WTC11 (cell line): Measurements from ENCODE around the gene LILRB3. TPM values are rescaled to one million over a fixed set of nuclear protein-coding genes. Genes with fewer than 3 reads are reported as not detected.

Experiments used
- ATAC-seq: fragments of 200-7000 bp; cut with Tn5 transposase; 2 replicates; pipeline ENCODE4 v1.10.0; 2021; ENCODE audit warnings: mild to moderate bottlenecking, moderate library complexity
- CTCF ChIA-PET: fragments of 300-600 bp; sonication (Branson Sonifier 250); formaldehyde crosslinking; loops from one replicate; lab custom pipeline; 2021; ENCODE audit warnings: antibody characterized with exemption; lab: Charles Lee
- POLR2A ChIA-PET: fragments of 350-600 bp; sonication (Branson Sonifier 250); formaldehyde crosslinking; loops from one replicate; lab custom pipeline; 2021; ENCODE audit warnings: antibody characterized with exemption; lab: Charles Lee
- DNase-seq: peaks from one replicate; pipeline ENCODE4 v3.0.0; 2021; ENCODE audit warnings: low spot score
- H3K27ac Mint-ChIP-seq: 2 replicates; pipeline ENCODE4 v1.8.0; 2021; ENCODE audit warnings: mixed read lengths
- H3K27me3 Mint-ChIP-seq: 2 replicates; pipeline ENCODE4 v1.8.0; 2021; ENCODE audit warnings: low read depth, mild to moderate bottlenecking, moderate library complexity, mixed read lengths
- H3K36me3 Mint-ChIP-seq: 2 replicates; pipeline ENCODE4 v1.8.0; 2021; ENCODE audit warnings: mixed read lengths
- H3K4me1 Mint-ChIP-seq: 2 replicates; pipeline ENCODE4 v1.8.0; 2022; ENCODE audit warnings: mixed read lengths
- H3K4me3 Mint-ChIP-seq: 2 replicates; pipeline ENCODE4 v1.8.0; 2021; ENCODE audit warnings: mild to moderate bottlenecking, moderate library complexity, mixed read lengths
- H3K9me3 Mint-ChIP-seq: 2 replicates; pipeline ENCODE4 v1.8.0; 2021; ENCODE audit warnings: mixed read lengths
- AFF4 ChIP-seq: sonication (generic); formaldehyde crosslinking; IDR thresholded peaks from 2 replicates; pipeline ENCODE4 v1.8.1; 2023; ENCODE audit warnings: mild to moderate bottlenecking, missing genetic modification reagents, borderline replicate concordance
- ATF1 ChIP-seq: sonication (generic); formaldehyde crosslinking; IDR thresholded peaks from 2 replicates; pipeline ENCODE4 v1.8.1; 2023; ENCODE audit warnings: mild to moderate bottlenecking, moderate library complexity, missing genetic modification reagents
- CDX4 ChIP-seq: fragments of 250-450 bp; sonication (Bioruptor Pico); IDR thresholded peaks from 2 replicates; pipeline ENCODE4 v1.9.0; 2021; ENCODE audit warnings: moderate library complexity, mild to moderate bottlenecking, inconsistent platforms, borderline replicate concordance
- CREB1 ChIP-seq: sonication (generic); formaldehyde crosslinking; IDR thresholded peaks from 2 replicates; pipeline ENCODE4 v1.8.0; 2023; ENCODE audit warnings: mild to moderate bottlenecking, missing genetic modification reagents
- E2F1 ChIP-seq: sonication (generic); formaldehyde crosslinking; IDR thresholded peaks from 2 replicates; pipeline ENCODE4 v1.8.0; 2022; ENCODE audit warnings: mild to moderate bottlenecking, missing genetic modification reagents
- ERG ChIP-seq: fragments of 250-450 bp; sonication (Bioruptor Pico); IDR thresholded peaks from 2 replicates; pipeline ENCODE4 v1.8.0; 2021; ENCODE audit warnings: mild to moderate bottlenecking
- FOXK1 ChIP-seq: sonication (generic); formaldehyde crosslinking; IDR thresholded peaks from 2 replicates; pipeline ENCODE4 v1.8.0; 2022; ENCODE audit warnings: mild to moderate bottlenecking, moderate library complexity, missing genetic modification reagents
- GRHL2 ChIP-seq: fragments of 250-450 bp; sonication (Bioruptor Pico); IDR thresholded peaks from 2 replicates; pipeline ENCODE4 v1.8.0; 2022; ENCODE audit warnings: mild to moderate bottlenecking, moderate library complexity; ENCODE audit not compliant: insufficient replicate concordance, severe bottlenecking
- GTF2I ChIP-seq: fragments of 250-450 bp; sonication (Bioruptor Pico); conservative IDR thresholded peaks from 2 replicates; pipeline ENCODE4 v1.4.0; 2021; ENCODE audit warnings: mild to moderate bottlenecking
- HMGA2 ChIP-seq: fragments of 250-450 bp; sonication (Bioruptor Pico); IDR thresholded peaks from 2 replicates; pipeline ENCODE4 v1.4.0; 2021; ENCODE audit warnings: mild to moderate bottlenecking, moderate library complexity
- IRF1 ChIP-seq: sonication (generic); formaldehyde crosslinking; IDR thresholded peaks from 2 replicates; pipeline ENCODE4 v1.8.0; 2023; ENCODE audit warnings: missing genetic modification reagents
- JAZF1 ChIP-seq: fragments of 250-450 bp; sonication (Bioruptor Pico); IDR thresholded peaks from 2 replicates; pipeline ENCODE4 v1.9.0; 2021; ENCODE audit warnings: moderate library complexity, mild to moderate bottlenecking, inconsistent platforms
- MLX ChIP-seq: sonication (generic); formaldehyde crosslinking; IDR thresholded peaks from 2 replicates; pipeline ENCODE4 v1.8.1; 2023; ENCODE audit warnings: mild to moderate bottlenecking, missing genetic modification reagents, moderate library complexity
- MXD4 ChIP-seq: fragments of 250-450 bp; sonication (Bioruptor Pico); IDR thresholded peaks from 2 replicates; pipeline ENCODE4 v1.8.0; 2021; ENCODE audit warnings: mild to moderate bottlenecking, moderate library complexity, borderline replicate concordance
- MYBL2 ChIP-seq: sonication (generic); formaldehyde crosslinking; IDR thresholded peaks from 2 replicates; pipeline ENCODE4 v1.8.1; 2023; ENCODE audit warnings: mild to moderate bottlenecking, moderate library complexity, missing genetic modification reagents
- NR3C1 ChIP-seq: sonication (generic); formaldehyde crosslinking; conservative IDR thresholded peaks from 2 replicates; pipeline ENCODE4 v1.8.1; 2023; ENCODE audit warnings: low read depth, mild to moderate bottlenecking, missing genetic modification reagents
- RELA ChIP-seq: sonication (generic); formaldehyde crosslinking; IDR thresholded peaks from 2 replicates; pipeline ENCODE4 v1.8.1; 2022; ENCODE audit warnings: missing genetic modification reagents, mild to moderate bottlenecking, borderline replicate concordance
- SMAD3 ChIP-seq: sonication (generic); formaldehyde crosslinking; IDR thresholded peaks from 2 replicates; pipeline ENCODE4 v1.8.0; 2022; ENCODE audit warnings: missing genetic modification reagents, mild to moderate bottlenecking, borderline replicate concordance
- SMAD4 ChIP-seq: sonication (generic); formaldehyde crosslinking; IDR thresholded peaks from 2 replicates; pipeline ENCODE4 v1.8.0; 2022; ENCODE audit warnings: mild to moderate bottlenecking, missing genetic modification reagents
- SOX15 ChIP-seq: fragments of 250-450 bp; sonication (Bioruptor Pico); IDR thresholded peaks from 2 replicates; pipeline ENCODE4 v1.9.0; 2021; ENCODE audit warnings: mild to moderate bottlenecking
- SP1 ChIP-seq: sonication (generic); formaldehyde crosslinking; conservative IDR thresholded peaks from 2 replicates; pipeline ENCODE4 v1.8.1; 2022; ENCODE audit warnings: missing genetic modification reagents
- TP53 ChIP-seq: sonication (generic); formaldehyde crosslinking; IDR thresholded peaks from 2 replicates; pipeline ENCODE4 v1.8.1; 2023; ENCODE audit warnings: mild to moderate bottlenecking, missing genetic modification reagents
- ZNF138 ChIP-seq: sonication (generic); formaldehyde crosslinking; conservative IDR thresholded peaks from 2 replicates; pipeline ENCODE4 v1.8.1; 2022; ENCODE audit warnings: mild to moderate bottlenecking, moderate library complexity, missing genetic modification reagents
- total RNA-seq: library from RNA; stranded (reverse); gene quantifications from 3 replicates; pipeline ENCODE4 v1.2.3, GENCODE V29; 2021

The LILRB3 gene
- total RNA-seq, 1 experiment from 2014 or later: not detected

- CTCF ChIA-PET: interaction anchor here (0.6 to 4.2 kb wide), 12 partner anchors 9 to 1312 kb away, joined by 3 to 84 read pairs (median 4); partner anchors contain the start of gene TMC4
- Mint-ChIP-seq H3K36me3 (peaks cover 37% of the 10 kb centered on the region), H3K9me3 (no peaks in the 10 kb centered on the region), H3K4me3 (peak overlapping the region; percentile 85), H3K4me1 (peaks cover 31% of the 10 kb centered on the region), H3K27me3 (peaks cover 3% of the 10 kb centered on the region; the same call in 1 of the 2 replicates), H3K27ac (peak overlapping the region; percentile 93)
- DNase-seq (no peak), ATAC-seq (no peak)
- TF ChIP-seq SP1 (CRISPR knock-in tag) (no peak), MLX (CRISPR knock-in tag) (no peak), SMAD3 (no peak), ATF1 (no peak), HMGA2 (CRISPR knock-in tag) (no peak), AFF4 (CRISPR knock-in tag) (no peak), GTF2I (CRISPR knock-in tag) (no peak), ZNF138 (CRISPR knock-in tag) (no peak), JAZF1 (CRISPR knock-in tag) (no peak), MXD4 (CRISPR knock-in tag) (no peak), GRHL2 (CRISPR knock-in tag) (no peak), SOX15 (no peak), SMAD4 (CRISPR knock-in tag) (no peak), NR3C1 (no peak), CDX4 (no peak), TP53 (CRISPR knock-in tag) (no peak), IRF1 (no peak), MYBL2 (CRISPR knock-in tag) (no peak)
- POLR2A ChIA-PET: interaction anchor here (1.0 to 4.3 kb wide), 7 partner anchors 9 to 106 kb away, joined by 3 to 25 read pairs (median 4); partner anchors contain the start of genes CNOT3, LENG1, RPS9 and TMC4
These were observed 30.9 kb downstream of the LILRB3 start for GRCh38 chr19:54191811-54192453.

- CTCF ChIA-PET: interaction anchor here (1.0 to 4.2 kb wide), 12 partner anchors 10 to 292 kb away, joined by 3 to 84 read pairs (median 4); partner anchors contain the start of gene TMC4
- peaks cover 32% of the 10 kb centered on the region for H3K4me1 Mint-ChIP-seq
- POLR2A ChIA-PET: interaction anchor here (1.0 to 4.3 kb wide), 10 partner anchors 10 to 126 kb away, joined by 3 to 25 read pairs (median 4); partner anchors contain the start of genes CNOT3, LENG1, RPS9 and TMC4
- ATAC-seq: peak; percentile 1
- peak; percentile 80 for DNase-seq
- peak within 1 kb of the TSS; percentile 85 for H3K4me3 Mint-ChIP-seq
- H3K27ac Mint-ChIP-seq: peak within 1 kb of the TSS; percentile 100
- H3K27me3 Mint-ChIP-seq: peaks cover 3% of the 10 kb centered on the region; the same call in 1 of the 2 replicates
- H3K36me3 Mint-ChIP-seq: peaks cover 44% of the 10 kb centered on the region
- no peaks in the 10 kb centered on the region for H3K9me3 Mint-ChIP-seq
- peak; percentile 59; the same call in 1 of the 2 replicates for TF ChIP-seq RELA (CRISPR knock-in tag)
- TF ChIP-seq E2F1: 0 out of 2 replicates have a peak, but pooled peaks have one; percentile 46
- peak; percentile 55; the same call in 1 of the 2 replicates for TF ChIP-seq IRF1
- TF ChIP-seq FOXK1 (CRISPR knock-in tag): no peak; the same call in none of the 2 replicates
- no peak for TF ChIP-seq CREB1 (CRISPR knock-in tag)
- TF ChIP-seq GRHL2 (CRISPR knock-in tag): no peak
- no peak for TF ChIP-seq ERG
These were observed 31.6 kb downstream of the LILRB3 start, which contains the start of gene TSEN34 for GRCh38 chr19:54191011-54191810. Gene TSEN34, plus strand, starts transcription at chr19:54191308. Its CDS starts 57 bp downstream, at chr19:54191365.
